Caco-2 (cell line): ENCODE results near the gene LRP4. TPM values are rescaled to one million over a fixed set of nuclear protein-coding genes. Genes with fewer than 3 reads are reported as not detected.

ENCODE experiments used
- BruUV-seq: library from RNA; stranded (reverse); fragments of 400-500 nt; replicated peaks from 2 replicates; lab custom pipeline; 2021; lab: Mats Ljungman, UMichigan
- CTCF ChIA-PET: fragments of 300-600 bp; sonication (Branson Sonifier 250); formaldehyde crosslinking; loops from one replicate; lab custom pipeline; 2022; ENCODE audit warnings: antibody characterized with exemption; lab: Charles Lee
- POLR2A ChIA-PET: fragments of 300-600 bp; sonication (Branson Sonifier 250); formaldehyde crosslinking; loops from one replicate; lab custom pipeline; 2022; ENCODE audit warnings: antibody characterized with exemption; lab: Charles Lee
- DNase-seq, 2 experiments: peaks; one replicate each; pipeline versions ENCODE4 v3.0.0 to v3.0.0-alpha.2; 2020 to 2022
- H3K27me3 ChIP-seq: replicated peaks from 2 replicates; pipeline ENCODE4 v1.6.0; 2011; ENCODE audit warnings: low read length; ENCODE audit not compliant: control insufficient read depth, insufficient read depth
- H3K36me3 ChIP-seq: 2 replicates; pipeline ENCODE4 v1.5.1; 2011; ENCODE audit warnings: low read length; ENCODE audit not compliant: control insufficient read depth, insufficient read depth
- H3K4me1 ChIP-seq: fragments of 250-450 bp; sonication (Bioruptor Pico); 2 replicates; pipeline ENCODE4 v1.5.1; 2020; ENCODE audit warnings: mild to moderate bottlenecking
- H3K4me3 ChIP-seq: 2 replicates; pipeline ENCODE4 v1.5.1; 2011; ENCODE audit warnings: low read depth, mild to moderate bottlenecking, control low read depth, low read length
- H3K9me3 ChIP-seq: fragments of 250-450 bp; sonication (Bioruptor Pico); 2 replicates; pipeline ENCODE4 v1.5.1; 2020; ENCODE audit warnings: mild to moderate bottlenecking, moderate library complexity
- H3K27ac Mint-ChIP-seq: one replicate; pipeline ENCODE4 v1.8.0; 2022; ENCODE audit warnings: mixed read lengths; ENCODE audit not compliant: unreplicated experiment
- H3K27me3 Mint-ChIP-seq: one replicate; pipeline ENCODE4 v1.8.0; 2022; ENCODE audit warnings: mixed read lengths; ENCODE audit not compliant: insufficient read depth, unreplicated experiment
- H3K36me3 Mint-ChIP-seq: one replicate; pipeline ENCODE4 v1.8.0; 2022; ENCODE audit warnings: mild to moderate bottlenecking, mixed read lengths; ENCODE audit not compliant: insufficient read depth, unreplicated experiment
- H3K4me1 Mint-ChIP-seq: one replicate; pipeline ENCODE4 v1.8.0; 2022; ENCODE audit warnings: low read depth, mixed read lengths; ENCODE audit not compliant: unreplicated experiment
- H3K4me3 Mint-ChIP-seq: one replicate; pipeline ENCODE4 v1.8.0; 2022; ENCODE audit warnings: mild to moderate bottlenecking, moderate library complexity, mixed read lengths; ENCODE audit not compliant: unreplicated experiment
- H3K9me3 Mint-ChIP-seq: one replicate; pipeline ENCODE4 v1.8.0; 2022; ENCODE audit warnings: mixed read lengths; ENCODE audit not compliant: unreplicated experiment
- CTCF ChIP-seq, 2 experiments: fragments of 200-600 bp in 1 of 2; IDR thresholded peaks; 1 replicate in 1 of 2; 2 replicates in 1 of 2; pipeline versions ENCODE4 v1.5.1 to v1.8.0; 2011 to 2022; ENCODE audit warnings: antibody characterized with exemption in 1 of 2, control low read depth in 1 of 2, inconsistent platforms in 1 of 2, low read depth in 1 of 2, low read length in 1 of 2, mild to moderate bottlenecking in 1 of 2, moderate library complexity in 1 of 2; ENCODE audit not compliant: insufficient read depth in 1 of 2, severe bottlenecking in 1 of 2, unreplicated experiment in 1 of 2
- intact Hi-C: fragments of 100-400 bp; cut with micrococcal nuclease; formaldehyde crosslinking; loops from one replicate; pipeline ENCODE4 v1.10.0; 2022; ENCODE audit not compliant: unreplicated experiment
- total RNA-seq: library from RNA; stranded (reverse); gene quantifications from 2 replicates; pipeline ENCODE4 v1.2.3, GENCODE V29; 2022

Gene LRP4
- total RNA-seq, 1 experiment from 2014 or later, result 11.1 TPM

DNA sequence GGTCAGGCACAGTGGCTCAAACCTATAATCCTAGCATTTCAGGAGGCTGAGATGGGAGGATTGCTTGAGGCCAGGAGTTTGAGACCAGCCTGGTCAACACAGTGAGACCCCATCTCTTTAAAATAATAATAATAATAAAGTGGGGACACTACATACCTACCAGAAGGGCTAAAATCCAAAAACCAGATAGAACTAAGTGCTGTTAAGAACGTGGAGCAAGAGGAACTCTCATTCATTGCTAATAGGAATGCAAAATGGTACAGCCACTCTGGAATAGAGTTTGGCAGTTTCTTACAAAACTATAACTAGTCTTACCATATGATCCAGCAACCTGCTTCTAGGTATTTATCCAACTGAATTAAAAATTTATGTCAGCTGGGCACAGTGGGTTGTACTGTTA is 81.9 kb downstream of the LRP4 start:
- no peak overlapping the region for H3K4me3 Mint-ChIP-seq
- ChIA-PET CTCF (no interaction called here), POLR2A (no interaction called here)
- H3K36me3 Mint-ChIP-seq, result peaks cover 49% of the 10 kb centered on the region
- H3K9me3 ChIP-seq, result no peaks in the 10 kb centered on the region
- no peak for TF ChIP-seq CTCF (IDR thresholded peaks at IDR 0.05; ENCODE audit: insufficient read depth in 1 of 2, low read depth in 1 of 2, low read length in 1 of 2, severe bottlenecking in 1 of 2, unreplicated experiment in 1 of 2)
- H3K27ac Mint-ChIP-seq, result no peak overlapping the region
- DNase-seq, result no peak
- peaks cover 33% of the 10 kb centered on the region for H3K4me1 Mint-ChIP-seq
- no peaks in the 10 kb centered on the region for H3K27me3 ChIP-seq
- no peak overlapping the region for H3K4me3 ChIP-seq
- no peaks in the 10 kb centered on the region for H3K4me1 ChIP-seq
- intact Hi-C loops, result no loop called here
- no peaks in the 10 kb centered on the region for H3K27me3 Mint-ChIP-seq
- H3K9me3 Mint-ChIP-seq, result no peaks in the 10 kb centered on the region
- H3K36me3 ChIP-seq, result no peaks in the 10 kb centered on the region; the same call in 1 of the 2 replicates
- BruUV-seq, result no TSS peak

- BruUV-seq, result no TSS peak
- Histone ChIP-seq H3K4me1 (no peaks in the 10 kb centered on the region), H3K4me3 (no peak overlapping the region), H3K9me3 (no peaks in the 10 kb centered on the region), H3K27me3 (no peaks in the 10 kb centered on the region), H3K36me3 (no peaks in the 10 kb centered on the region; the same call in 1 of the 2 replicates)
- Mint-ChIP-seq H3K27me3 (no peaks in the 10 kb centered on the region), H3K27ac (no peak overlapping the region), H3K9me3 (no peaks in the 10 kb centered on the region), H3K36me3 (peaks cover 49% of the 10 kb centered on the region), H3K4me1 (peaks cover 38% of the 10 kb centered on the region), H3K4me3 (no peak overlapping the region)
- POLR2A ChIA-PET, result no interaction called here
- DNase-seq, result no peak
- CTCF ChIA-PET, result no interaction called here
- intact Hi-C loops, result no loop called here
- no peak for TF ChIP-seq CTCF (IDR thresholded peaks at IDR 0.05; ENCODE audit: insufficient read depth in 1 of 2, low read depth in 1 of 2, low read length in 1 of 2, severe bottlenecking in 1 of 2, unreplicated experiment in 1 of 2)
Observed at GRCh38 chr11:46835897-46836296, 82.5 kb downstream of the LRP4 start.

- H3K9me3 ChIP-seq, result no peaks in the 10 kb centered on the region
- no peaks in the 10 kb centered on the region for H3K9me3 Mint-ChIP-seq
- H3K36me3 Mint-ChIP-seq, result peaks cover 55% of the 10 kb centered on the region
- no peak overlapping the region for H3K4me3 ChIP-seq
- TF ChIP-seq CTCF (IDR thresholded peaks at IDR 0.05; ENCODE audit: insufficient read depth in 1 of 2, low read depth in 1 of 2, low read length in 1 of 2, severe bottlenecking in 1 of 2, unreplicated experiment in 1 of 2), result no peak
- no peaks in the 10 kb centered on the region; the same call in 1 of the 2 replicates for H3K36me3 ChIP-seq
- no peaks in the 10 kb centered on the region for H3K27me3 ChIP-seq
- H3K4me1 ChIP-seq, result 0 out of 2 replicates have a peak, but pooled peaks cover 1% of the 10 kb centered on the region
- no peak overlapping the region for H3K27ac Mint-ChIP-seq
- H3K27me3 Mint-ChIP-seq, result no peaks in the 10 kb centered on the region
- ChIA-PET POLR2A (no interaction called here), CTCF (no interaction called here)
- DNase-seq, result no peak
- intact Hi-C loops, result no loop called here
- peaks cover 46% of the 10 kb centered on the region for H3K4me1 Mint-ChIP-seq
- BruUV-seq, result no TSS peak
- no peak overlapping the region for H3K4me3 Mint-ChIP-seq
Observed at GRCh38 chr11:46834821-46835220, 83.5 kb downstream of the LRP4 start.
